ENCODE measurements around the gene NKD2.

DNA sequence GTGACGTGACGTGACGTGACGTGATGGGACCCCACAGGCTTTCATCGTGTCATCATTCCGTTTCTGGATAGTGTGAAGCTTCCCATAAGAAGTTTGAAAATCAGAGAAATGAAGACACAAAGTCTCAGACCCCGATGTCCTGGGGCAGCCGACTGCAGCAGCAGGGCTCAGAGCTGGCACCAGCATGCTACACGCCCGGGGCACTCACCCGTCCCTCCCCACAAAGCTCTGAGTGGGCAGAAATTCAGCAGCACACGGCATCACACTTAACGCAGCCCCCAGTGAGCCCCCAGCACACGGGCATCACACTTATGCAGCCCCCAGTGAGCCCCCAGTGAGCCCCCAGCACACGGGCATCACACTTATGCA, 61.1 kb downstream of the NKD2 start:
- no peak for TF ChIP-seq POLR2A (IDR thresholded peaks at IDR 0.05; ENCODE audit: low read depth, low read length)
- no peak for TF ChIP-seq TAF1 (IDR thresholded peaks at IDR 0.05; ENCODE audit: low read depth, low read length)
- no peak for TF ChIP-seq POLR2AphosphoS5 (IDR thresholded peaks at IDR 0.05; ENCODE audit: low read depth, low read length)
- TF ChIP-seq POU2F2 (IDR thresholded peaks at IDR 0.05; ENCODE audit: low read depth, low read length): no peak
